Posterior cingulate gyrus (tissue), 11 donors: ENCODE data around the gene IZUMO1R.
"Not testable (repeated sequence)": the region's sequence is repeated elsewhere in the genome, so short reads cannot be mapped to it uniquely, and the experiment has no call there.

Source experiments
- DNase-seq, 10 donors: peaks; one replicate each; pipeline versions ENCODE4 v3.0.0 to v3.0.0-alpha.2; 2020 to 2021; ENCODE audit warnings: mixed read lengths in 3 of 10
- intact Hi-C: fragments of 100-400 bp; cut with DNase I; formaldehyde crosslinking; loops from one replicate; pipeline ENCODE4 v1.15.1; 2023

The IZUMO1R gene

DNA sequence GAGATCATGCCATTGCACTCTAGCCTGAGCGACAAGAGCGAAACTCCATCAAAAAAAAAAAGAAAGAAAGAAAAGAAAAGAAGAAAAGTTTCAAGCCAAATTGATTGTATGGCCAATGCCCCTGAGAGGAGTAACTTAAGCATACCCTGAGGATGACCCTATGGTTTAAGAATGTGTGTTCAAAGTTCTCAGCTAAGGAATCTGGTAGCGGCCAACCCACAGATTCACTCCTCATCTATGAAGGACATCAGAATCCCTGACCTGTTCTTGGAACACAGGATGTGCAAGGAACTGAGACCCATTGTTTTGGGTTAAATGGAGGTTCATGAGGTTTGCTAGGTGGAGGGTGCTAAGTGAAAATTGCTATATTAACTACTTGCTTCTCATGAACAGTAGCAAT, 18.1 kb downstream of the IZUMO1R start:
- intact Hi-C loops, result no loop called here
- DNase-seq, result no peak

DNA sequence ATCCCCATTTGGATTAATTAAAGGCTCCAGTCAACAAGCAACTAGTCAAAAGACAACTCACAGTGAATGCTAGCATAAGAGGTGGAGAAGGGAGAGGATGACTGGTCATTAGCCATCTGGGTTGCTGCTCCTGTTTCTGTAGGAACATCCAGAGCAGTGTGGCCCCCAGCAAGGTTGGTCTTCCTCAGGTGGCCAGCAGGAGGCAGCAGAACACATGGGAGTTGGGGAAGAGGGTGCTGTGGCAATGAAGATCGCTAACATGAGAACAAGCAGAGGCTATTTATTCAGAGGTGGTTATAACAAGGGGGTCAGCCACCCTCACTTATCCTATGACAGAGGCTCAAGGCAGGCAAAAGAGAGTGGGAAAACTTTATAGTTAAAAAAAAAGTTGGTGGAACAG, 21.3 kb downstream of the IZUMO1R start:
- DNase-seq, result no peak
- intact Hi-C loops, result no loop called here

DNA sequence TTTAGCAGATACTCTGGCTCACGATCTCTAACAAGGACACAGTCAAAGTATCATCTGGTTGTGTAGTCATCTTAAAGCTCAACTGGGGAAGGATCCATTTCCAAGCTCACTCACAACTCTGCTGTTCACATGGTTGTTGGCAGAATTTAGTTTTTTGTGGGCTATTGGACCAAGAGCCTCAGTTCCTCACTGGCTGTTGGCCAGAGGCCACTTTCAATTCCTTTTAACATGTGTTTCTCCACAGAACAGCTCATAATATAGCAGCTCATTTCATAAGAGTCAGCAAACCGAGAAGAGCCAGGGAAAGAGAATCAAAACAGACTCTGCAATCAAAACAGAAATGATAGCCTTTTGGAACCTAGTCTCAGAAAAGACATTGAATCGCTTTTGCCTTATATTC, 22.6 kb downstream of the IZUMO1R start:
- intact Hi-C loops, result no loop called here
- no peak for DNase-seq

DNA sequence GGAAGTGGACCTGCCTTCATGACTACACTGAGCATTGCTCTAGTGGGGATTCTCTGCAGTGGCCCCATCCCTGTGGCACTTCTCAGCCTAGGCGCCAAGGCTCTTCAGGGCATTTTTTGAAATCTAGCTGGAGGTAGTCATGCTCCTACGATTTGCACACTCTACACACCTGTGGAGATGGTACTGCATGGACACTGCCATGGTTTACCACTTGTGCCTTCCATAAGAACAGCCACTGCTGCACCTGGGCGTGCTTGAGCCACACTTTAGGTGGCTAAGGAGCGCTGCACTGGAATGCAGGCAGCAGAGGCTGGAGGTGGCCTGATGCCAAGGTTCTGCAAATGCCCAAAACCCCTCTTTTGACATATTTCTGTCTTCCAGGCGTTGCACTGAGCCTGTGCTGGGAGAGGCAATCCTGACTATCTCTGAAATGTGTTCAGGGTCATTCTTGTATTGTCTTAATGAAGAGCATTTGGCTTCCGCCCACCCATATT, 24.3 kb downstream of the IZUMO1R start:
- intact Hi-C loops, result no loop called here
- no peak for DNase-seq

DNA sequence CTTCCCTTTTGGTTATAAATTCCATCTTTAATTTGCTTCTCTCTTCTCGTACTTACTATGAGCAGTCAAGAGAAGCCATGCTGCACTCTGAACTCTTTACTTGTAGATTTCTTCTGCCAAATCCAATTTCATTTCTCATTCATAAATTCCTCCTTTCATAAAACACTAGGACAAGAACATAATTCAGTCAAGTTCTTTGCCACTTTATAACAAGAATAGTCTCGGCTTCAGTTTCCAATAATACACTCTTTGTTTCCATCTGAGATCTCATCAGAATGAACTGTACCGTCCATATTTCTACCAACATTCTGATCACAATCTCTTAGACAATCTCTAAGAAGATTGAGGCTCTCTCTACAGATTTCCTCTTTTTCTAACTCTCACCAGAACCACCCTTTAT, 25.1 kb downstream of the IZUMO1R start:
- DNase-seq, result no peak
- intact Hi-C loops, result no loop called here

DNA sequence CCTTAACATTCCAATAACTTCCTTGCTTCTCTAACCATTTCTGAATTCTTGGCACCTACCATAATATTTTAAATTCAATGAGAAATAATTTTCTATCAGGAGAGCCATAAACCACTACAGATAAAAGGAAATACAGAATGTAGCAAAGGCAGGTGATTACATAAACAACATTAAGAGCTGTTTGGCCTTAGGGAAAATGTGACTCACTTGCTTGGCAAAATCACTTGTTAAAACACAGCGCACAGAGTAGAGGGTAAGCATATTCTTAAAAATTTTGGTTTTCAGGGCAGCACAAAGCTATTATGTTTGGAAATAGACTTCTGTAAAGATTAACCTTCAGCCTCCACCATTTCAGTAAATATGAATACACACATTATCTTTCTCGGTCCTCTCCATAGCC, 26.4 kb downstream of the IZUMO1R start:
- intact Hi-C loops, result no loop called here
- no peak for DNase-seq

DNA sequence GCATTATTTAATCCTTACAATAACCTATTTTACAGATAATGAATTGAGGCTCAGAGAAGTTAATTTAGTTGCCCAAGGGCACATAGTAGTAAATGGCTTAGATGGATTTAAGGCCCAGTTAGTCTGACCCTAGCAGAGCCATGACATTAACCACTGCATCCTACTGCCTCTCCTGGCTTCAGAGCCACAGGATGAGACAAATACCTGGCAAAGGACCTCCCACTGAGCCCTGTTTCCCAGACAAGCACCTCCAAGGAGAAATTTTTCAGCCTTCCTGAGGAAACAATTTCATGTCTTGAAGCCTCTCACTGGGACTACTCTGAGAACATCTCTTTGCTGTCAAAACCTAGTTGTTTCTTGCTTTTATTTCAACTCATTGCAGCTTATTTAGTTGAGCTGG, 28.4 kb downstream of the IZUMO1R start:
- intact Hi-C loops, result no loop called here
- no peak for DNase-seq

DNA sequence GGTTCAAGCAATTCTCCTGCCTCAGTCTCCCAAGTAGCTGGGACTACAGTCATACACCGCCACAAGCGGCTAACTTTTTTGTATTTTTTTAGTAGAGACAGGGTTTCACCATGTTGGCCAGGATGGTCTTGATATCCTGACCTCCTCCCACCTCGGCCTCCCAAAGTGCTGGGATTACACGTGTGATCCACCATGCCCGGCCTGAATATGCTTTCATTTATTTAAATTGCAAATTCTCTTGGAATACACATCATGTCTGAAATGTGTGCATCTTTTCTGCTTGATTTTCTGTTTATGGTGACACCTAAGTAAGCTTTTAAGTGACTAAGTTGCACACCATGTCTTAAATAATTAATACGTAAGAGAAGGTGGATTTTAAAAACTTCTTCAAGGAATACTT, 31.7 kb downstream of the IZUMO1R start:
- DNase-seq, result no peak
- intact Hi-C loops, result no loop called here

DNA sequence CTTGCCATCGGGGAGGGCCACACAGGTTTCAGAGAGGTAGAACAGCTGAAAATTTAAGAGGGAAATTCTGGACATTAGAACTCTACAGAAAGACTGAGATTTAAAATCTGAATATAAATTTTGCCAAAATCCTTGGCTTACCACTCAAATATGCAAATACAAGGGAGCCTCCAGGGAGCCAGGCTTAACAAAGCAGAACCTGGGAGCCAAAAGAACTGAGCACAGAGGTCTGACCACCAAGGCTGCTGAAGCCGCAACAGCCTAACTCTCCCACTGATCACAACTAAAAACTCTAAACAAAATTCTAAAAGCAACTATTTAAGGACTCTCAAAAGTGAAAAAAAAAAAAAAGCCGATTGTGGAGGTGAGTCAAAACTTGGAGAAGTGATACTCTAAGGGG, 34.3 kb downstream of the IZUMO1R start:
- intact Hi-C loops, result no loop called here
- DNase-seq, result no peak

DNA sequence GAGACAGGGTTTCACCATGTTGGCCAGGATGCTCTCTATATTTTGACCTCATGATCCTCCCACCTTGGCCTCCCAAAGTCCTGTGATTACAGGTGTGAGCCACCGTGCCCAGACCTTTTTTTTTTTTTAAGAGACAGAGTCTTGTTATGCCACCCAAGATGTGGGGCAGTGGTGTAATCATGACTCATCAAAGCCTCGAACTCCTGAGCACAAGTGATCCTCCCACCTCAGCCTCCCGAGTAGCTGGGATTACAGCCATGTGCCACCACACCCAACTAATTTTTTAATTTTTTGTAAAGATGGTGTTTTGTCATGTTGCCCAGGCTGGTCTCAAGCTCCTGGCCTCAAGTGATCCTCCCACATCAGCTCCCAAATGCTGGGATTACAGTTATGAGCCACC, 37.9 kb downstream of the IZUMO1R start:
- no peak for DNase-seq
- intact Hi-C loops, result no loop called here

DNA sequence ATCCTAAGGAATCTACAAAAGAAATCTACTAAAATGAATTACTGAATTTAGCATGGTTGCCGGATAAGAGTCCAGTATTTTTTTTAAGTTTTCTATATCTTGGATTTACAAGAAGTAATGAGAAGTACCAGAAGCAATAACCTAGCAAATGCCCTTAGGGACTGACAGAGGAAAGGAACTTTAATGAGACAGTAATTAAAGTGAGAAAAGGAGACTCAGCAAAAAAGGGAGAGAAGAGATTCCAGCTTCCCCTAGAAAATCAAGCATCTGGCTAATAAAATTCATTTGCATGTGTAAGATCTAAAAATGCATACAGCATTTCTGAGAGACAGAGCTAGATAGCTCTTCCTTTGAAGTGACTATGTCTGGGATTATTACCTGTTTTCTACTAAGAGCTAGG, 39.1 kb downstream of the IZUMO1R start:
- DNase-seq, result no peak
- intact Hi-C loops, result no loop called here

DNA sequence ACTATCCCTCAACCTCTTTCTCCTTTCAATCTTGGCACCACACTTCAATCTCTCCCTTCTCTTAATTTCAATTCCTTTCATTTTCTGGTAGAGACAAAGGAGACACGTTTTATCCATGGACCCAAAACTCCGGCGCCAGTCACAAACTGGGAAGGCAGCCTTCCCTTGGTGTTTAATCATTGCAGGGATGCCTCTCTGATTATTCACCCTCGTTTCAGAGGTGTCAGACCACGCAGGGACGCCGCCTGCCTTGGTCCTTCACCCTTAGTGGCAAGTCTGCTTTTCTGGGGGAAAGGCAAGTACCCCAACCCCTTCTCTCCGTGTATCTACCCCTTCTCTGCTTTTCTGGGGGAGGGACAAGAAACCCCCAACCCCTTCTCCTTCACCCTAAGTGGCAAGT, 41.9 kb downstream of the IZUMO1R start:
- intact Hi-C loops, DNase-seq: not testable (repeated sequence)

DNA sequence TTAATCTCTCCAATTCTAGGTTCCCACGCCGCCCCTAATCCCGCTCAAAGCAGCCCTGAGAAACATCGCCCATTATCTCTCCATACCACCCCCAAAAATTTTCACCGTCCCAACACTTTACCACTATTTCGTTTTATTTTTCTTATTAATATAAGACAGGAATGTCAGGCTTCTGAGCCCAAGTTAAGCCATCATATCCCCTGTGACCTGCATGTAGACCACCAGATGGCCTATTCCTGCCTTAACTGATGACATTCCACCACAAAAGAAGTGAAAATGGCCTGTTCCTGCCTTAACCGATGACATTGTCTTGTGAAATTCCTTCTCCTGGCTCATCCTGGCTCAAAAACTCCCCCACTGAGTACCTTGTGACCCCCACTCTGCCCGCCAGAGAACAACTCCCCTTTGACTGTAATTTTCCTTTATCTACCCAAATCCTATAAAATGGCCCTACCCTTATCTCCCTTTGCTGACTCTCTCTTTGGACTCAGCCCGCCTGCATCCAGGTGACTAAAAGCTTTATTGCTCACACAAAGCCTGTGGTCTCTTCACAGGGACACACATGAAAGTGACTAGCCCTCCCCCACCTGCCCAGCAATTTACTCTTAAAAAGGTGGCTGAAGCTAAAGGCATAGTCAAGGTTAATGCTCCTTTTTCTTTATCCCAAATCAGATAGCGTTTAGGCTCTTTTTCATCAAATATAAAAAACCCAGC, 46.6 kb downstream of the IZUMO1R start:
- intact Hi-C loops, DNase-seq: not testable (repeated sequence)
